Kidney (tissue), 14 donors: ENCODE measurements around the gene BABAM2. TPM values are rescaled to one million over a fixed set of nuclear protein-coding genes. Genes with fewer than 3 reads are reported as not detected.
A peak's percentile ranks its signal among the peaks of the same experiment; 100 is the strongest.

Experiments
- DNase-seq, 5 donors: peaks; one replicate each; pipeline ENCODE4 v3.0.0-alpha.2; 2013 to 2020
- FAIRE-seq: peaks from 2 replicates; lab custom pipeline; 2012; peaks lifted over from hg19 to GRCh38; lab: Jason Lieb, UNC
- H3K27ac ChIP-seq, 2 donors: one replicate each; pipeline ENCODE4 v1.7.0; 2013; ENCODE audit warnings: low read depth in 2 of 2, low read length in 2 of 2, inconsistent platforms in 1 of 2
- H3K27me3 ChIP-seq: one replicate; pipeline ENCODE4 v1.7.1; 2013; ENCODE audit warnings: low read length, inconsistent platforms; ENCODE audit not compliant: control insufficient read depth, insufficient read depth
- H3K36me3 ChIP-seq, 3 donors: one replicate each; pipeline versions ENCODE4 v1.7.0 to v1.7.1; 2013; ENCODE audit warnings: low read length in 3 of 3, control low read depth in 1 of 3, inconsistent platforms in 1 of 3; ENCODE audit not compliant: insufficient read depth in 3 of 3, control insufficient read depth in 2 of 3
- H3K4me1 ChIP-seq, 3 donors: one replicate each; pipeline versions ENCODE4 v1.7.0 to v1.7.1; 2013; ENCODE audit warnings: low read length in 3 of 3, inconsistent platforms in 1 of 3, low read depth in 1 of 3; ENCODE audit not compliant: control insufficient read depth in 2 of 3, insufficient read depth in 2 of 3
- H3K4me3 ChIP-seq, 3 donors: one replicate each; pipeline versions ENCODE4 v1.7.0 to v1.8.1; 2013; ENCODE audit warnings: low read length in 3 of 3, control low read depth in 1 of 3, inconsistent platforms in 1 of 3
- H3K9ac ChIP-seq, 3 donors: one replicate each; pipeline versions ENCODE4 v1.7.0 to v1.7.1; 2013; ENCODE audit warnings: low read length in 3 of 3, control low read depth in 1 of 3, inconsistent platforms in 1 of 3
- H3K9me3 ChIP-seq, 3 donors: one replicate each; pipeline versions ENCODE4 v1.7.0 to v1.7.1; 2013; ENCODE audit warnings: low read length in 3 of 3, control low read depth in 1 of 3, inconsistent platforms in 1 of 3; ENCODE audit not compliant: control insufficient read depth in 2 of 3, insufficient read depth in 1 of 3
- CTCF ChIP-seq: IDR thresholded peaks from 3 replicates; pipeline ENCODE4 v1.5.1; 2012; ENCODE audit warnings: mild to moderate bottlenecking, moderate library complexity, borderline replicate concordance; ENCODE audit not compliant: insufficient read depth; ENCODE audit errors: extremely low read depth
- intact Hi-C: fragments of 100-400 bp; cut with DNase I; formaldehyde crosslinking; loops from one replicate; pipeline ENCODE4 v1.11.1; 2022
- polyA plus RNA-seq: library from polyadenylated mRNA; stranded (reverse); fragments of 350-450 nt; fragmentation: Illumina TruSeq; extraction: RNeasy Lipid Tissue Mini Kit (QIAGEN cat#74804); gene quantifications from one replicate; pipeline ENCODE4 v1.2.3, GENCODE V29; 2014; ENCODE audit warnings: low read depth, low replicate concordance; ENCODE audit not compliant: insufficient read depth
- total RNA-seq: library from RNA; stranded (reverse); fragmentation: NEBNext Ultra II Directional; extraction: Animal tissue kit (Norgen Biotek cat#: 25700); gene quantifications from one replicate; pipeline ENCODE4 v1.2.1, GENCODE V29; 2021
- donor health status: control.
- donor health status: control.
- donor health status: control.
- donor health status: control.
- donor health status: control.
- donor health status: DM: yes; HTN: yes; CAD: no.
- donor health status: Normal renal cell carcinoma (clear cell type).

Gene BABAM2
- total and polyA plus RNA-seq, 2 donors from 2014 or later: 68.4 to 74.1 TPM

GRCh38 chr2:27890924-27891672 is 569 bp downstream of the BABAM2 start:
- intact Hi-C loops: no loop called here
- Histone ChIP-seq H3K36me3 (peaks cover 0 to 6% (median 0%) of the 10 kb centered on the region in 3 donors), H3K9me3 (no peaks in the 10 kb centered on the region), H3K27ac (peak overlapping the region; percentile 96 to 99), H3K9ac (peak overlapping the region; percentile 87 to 95 (median 90)), H3K4me3 (peak overlapping the region; percentile 82 to 91 (median 87)), H3K27me3 (no peaks in the 10 kb centered on the region), H3K4me1 (peaks cover 0 to 11% (median 0%) of the 10 kb centered on the region in 3 donors)
- DNase-seq (peak; percentile 78 to 94 (median 89)), FAIRE-seq (no peak)
- no peak for TF ChIP-seq CTCF

- intact Hi-C loops: no loop called here
- Histone ChIP-seq H3K27ac (peak overlapping the region; percentile 96 to 99), H3K9ac (peak overlapping the region in 1 of 3 donors; percentile 95), H3K36me3 (peaks cover 0 to 10% (median 3%) of the 10 kb centered on the region in 3 donors), H3K4me1 (peaks cover 0 to 11% (median 0%) of the 10 kb centered on the region in 3 donors), H3K27me3 (no peaks in the 10 kb centered on the region), H3K9me3 (no peaks in the 10 kb centered on the region), H3K4me3 (peak overlapping the region in 2 of 3 donors; percentile 82 to 87)
- peak in 1 of 5 donors; percentile 27 for DNase-seq
- no peak for FAIRE-seq
- no peak for TF ChIP-seq CTCF
Observed at GRCh38 chr2:27891673-27892105, 1.2 kb downstream of the BABAM2 start.

- peaks cover 0 to 11% (median 3%) of the 10 kb centered on the region in 3 donors for H3K4me1 ChIP-seq
- no peak overlapping the region for H3K4me3 ChIP-seq
- H3K9me3 ChIP-seq: no peaks in the 10 kb centered on the region
- no peak overlapping the region for H3K27ac ChIP-seq
- FAIRE-seq (no peak), DNase-seq (no peak)
- intact Hi-C loops: no loop called here
- H3K27me3 ChIP-seq: no peaks in the 10 kb centered on the region
- TF ChIP-seq CTCF: no peak
- no peak overlapping the region for H3K9ac ChIP-seq
- H3K36me3 ChIP-seq: peaks cover 0 to 13% (median 3%) of the 10 kb centered on the region in 3 donors
Observed at GRCh38 chr2:27893006-27893405, 2.5 kb downstream of the BABAM2 start.
